ENCODE results near the gene PROC.

Gene PROC

DNA sequence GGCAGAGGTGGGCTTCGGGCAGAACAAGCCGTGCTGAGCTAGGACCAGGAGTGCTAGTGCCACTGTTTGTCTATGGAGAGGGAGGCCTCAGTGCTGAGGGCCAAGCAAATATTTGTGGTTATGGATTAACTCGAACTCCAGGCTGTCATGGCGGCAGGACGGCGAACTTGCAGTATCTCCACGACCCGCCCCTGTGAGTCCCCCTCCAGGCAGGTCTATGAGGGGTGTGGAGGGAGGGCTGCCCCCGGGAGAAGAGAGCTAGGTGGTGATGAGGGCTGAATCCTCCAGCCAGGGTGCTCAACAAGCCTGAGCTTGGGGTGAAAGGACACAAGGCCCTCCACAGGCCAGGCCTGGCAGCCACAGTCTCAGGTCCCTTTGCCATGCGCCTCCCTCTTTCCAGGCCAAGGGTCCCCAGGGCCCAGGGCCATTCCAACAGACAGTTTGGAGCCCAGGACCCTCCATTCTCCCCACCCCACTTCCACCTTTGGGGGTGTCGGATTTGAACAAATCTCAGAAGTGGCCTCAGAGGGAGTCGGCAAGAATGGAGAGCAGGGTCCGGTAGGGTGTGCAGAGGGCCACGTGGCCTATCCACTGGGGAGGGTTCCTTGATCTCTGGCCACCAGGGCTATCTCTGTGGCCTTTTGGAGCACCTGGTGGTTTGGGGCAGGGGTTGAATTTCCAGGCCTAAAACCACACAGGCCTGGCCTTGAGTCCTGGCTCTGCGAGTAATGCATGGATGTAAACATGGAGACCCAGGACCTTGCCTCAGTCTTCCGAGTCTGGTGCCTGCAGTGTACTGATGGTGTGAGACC is at the start of gene PROC:
Gene PROC (plus strand): TSS at position 128 of the 812 bp plus-strand sequence. CDS start 1,516 bp downstream, outside the sequence.
- no peak for DNase-seq (ENCODE audit: low spot score)

DNA sequence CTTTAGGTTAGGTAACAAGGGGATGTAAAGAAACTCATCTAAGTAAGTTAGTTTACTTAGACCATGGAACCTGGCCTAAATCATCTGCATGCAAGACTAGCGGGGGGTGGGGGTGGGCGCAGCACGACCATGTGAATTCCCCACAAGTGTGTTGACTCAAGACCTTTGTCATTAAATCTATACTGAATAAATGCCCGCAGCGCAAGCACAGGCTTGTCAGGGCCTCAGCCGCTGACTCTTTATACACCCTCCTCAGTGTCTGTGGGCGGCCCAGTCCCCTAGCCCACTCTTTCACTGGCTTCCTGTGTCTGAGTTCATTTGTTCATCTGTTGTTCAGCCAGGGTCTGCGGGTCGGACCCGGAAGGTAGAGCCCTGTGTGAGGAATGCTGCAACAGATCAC is 48.2 kb upstream of the PROC start:
- no peak for DNase-seq (ENCODE audit: low spot score)

DNA sequence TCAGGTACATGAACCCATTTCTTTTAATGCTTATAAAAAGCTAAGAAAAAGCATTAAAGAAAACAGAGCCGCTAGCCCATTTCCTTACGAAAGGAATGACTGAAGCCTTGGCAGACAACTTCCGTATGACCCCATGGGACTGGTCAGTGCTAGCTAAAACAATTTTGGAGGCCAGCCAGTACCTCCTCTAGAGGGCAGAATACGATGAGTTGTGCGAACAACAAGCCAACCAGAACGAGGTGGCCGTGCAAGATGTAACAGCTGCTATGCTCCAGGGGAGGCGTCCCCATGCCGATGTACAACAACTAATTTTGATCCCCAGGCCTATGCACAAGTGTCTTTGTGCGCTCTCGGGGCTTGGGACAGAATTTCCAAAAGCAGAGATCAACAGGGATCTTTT is 47.2 kb upstream of the PROC start:
- DNase-seq (ENCODE audit: low spot score) = no peak

DNA sequence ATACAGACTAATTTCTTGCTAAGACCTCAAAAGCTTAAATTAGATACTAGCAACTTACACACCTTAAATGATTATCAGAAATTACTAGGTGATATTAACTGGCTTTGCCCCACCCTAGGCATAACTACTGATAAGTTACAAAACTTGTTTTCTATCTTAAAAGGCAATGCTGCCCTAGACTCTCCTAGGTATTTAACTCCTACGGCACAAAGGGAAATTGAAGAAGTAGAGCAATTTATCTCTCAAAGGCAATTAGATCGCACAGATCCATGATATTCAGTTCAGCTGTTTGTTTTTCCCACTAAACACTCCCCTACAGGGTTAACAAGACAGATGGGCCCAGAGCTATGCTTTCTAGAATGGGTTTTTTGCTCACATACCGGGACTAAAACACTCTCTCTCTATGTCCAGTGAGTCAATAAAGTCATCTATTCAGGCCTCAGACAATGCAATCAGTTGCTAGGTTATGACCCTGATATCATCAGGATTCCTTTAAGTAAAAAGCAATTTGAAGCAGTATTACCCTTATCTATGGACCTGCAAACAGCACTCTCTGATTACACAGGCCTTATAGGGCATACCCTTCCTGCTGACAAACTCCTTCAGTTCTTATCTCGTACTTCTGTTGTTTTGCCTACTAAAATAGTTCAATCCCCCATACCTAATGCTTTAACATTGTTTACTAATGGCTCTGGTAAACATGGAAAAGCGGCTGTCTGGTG is 44.7 kb upstream of the PROC start:
- no peak for DNase-seq (ENCODE audit: low spot score)

DNA sequence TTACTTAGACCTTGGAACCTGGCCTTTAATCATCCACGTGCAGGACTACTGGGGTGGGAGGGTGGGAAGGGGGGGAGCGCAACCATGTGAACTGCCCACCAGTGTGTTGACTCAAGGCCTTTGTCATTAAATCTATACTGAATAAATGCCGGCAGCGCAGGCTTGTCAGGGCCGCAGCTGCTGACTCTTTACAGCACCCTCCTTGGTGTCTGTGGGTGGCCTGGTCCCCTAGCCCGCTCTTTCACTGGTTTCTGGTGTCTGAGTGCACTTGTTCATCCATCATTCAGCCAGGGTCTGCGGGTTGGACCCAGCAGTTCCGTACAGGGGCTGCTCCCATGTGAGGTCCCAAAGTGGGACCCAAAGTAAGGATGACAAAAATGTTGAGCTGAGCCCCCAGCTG is 42.0 kb upstream of the PROC start:
- DNase-seq (ENCODE audit: low spot score) = no peak

DNA sequence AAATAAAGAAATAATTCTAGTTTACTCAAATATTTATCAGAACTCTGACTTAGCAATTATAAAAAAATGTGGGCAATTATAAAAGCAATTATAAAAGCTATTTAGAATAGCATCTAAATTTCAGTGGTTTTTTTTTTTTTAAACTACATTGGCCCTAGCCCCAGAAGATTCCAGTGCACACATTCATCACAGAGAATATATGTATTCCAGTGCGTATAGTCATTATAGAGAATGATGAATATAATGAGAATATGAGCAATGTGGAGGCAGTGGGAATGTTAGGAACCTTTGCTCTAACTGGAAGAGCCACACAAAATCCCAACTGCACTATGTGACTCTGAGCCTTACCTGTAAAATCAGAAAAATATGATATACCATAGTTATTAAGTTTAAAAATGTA is 41.0 kb upstream of the PROC start:
- no peak for DNase-seq (ENCODE audit: low spot score)

DNA sequence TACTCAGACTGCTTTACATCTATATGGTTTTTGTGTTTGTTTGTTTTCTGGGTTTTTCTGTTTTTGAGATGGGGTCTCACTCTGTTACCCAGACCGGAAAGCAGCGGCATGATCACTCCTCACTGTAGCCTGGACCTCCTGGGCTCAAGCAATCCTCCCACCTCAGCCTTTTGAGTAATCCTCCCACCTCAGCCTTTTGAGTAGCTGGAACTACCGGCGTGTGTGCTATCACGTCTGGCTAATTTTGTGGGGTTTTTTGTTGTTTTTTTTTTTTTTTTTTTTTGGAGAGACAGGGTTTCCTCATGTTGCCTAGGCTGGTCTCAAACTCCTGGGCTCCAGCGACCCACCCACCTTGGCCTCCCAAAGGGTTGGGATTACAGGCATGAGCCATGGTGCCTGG is 39.5 kb upstream of the PROC start:
- DNase-seq (ENCODE audit: low spot score) = no peak

DNA sequence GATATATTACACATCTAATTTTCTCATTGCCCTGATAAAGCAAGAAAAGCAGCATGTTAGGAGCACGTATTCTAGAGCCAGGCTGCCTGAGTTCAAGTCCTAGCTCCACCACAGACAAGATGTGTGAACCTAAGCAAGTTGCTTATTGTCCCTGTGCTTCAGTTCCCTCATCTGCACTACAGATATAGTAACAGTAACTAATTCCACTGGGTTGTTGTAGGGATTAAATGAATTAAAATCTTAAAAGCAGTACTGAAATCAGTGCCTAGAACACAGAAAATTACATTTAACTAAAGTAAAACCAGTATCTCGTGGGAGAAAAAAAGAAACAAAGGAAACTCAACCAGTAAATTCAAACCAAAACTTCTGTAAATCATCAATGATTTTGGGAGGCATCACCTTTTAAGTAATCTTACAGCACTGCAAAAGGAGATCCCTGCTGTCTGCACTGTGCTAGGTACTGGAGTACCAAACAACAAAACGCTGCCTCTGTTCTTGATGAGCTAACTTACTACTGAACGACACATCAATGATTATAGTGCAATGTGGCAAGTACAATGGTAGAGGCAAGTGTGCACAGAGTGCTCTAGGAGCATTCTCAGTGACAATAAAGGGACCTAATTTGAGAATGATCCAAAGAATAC is 38.4 kb upstream of the PROC start:
- no peak for DNase-seq (ENCODE audit: low spot score)

DNA sequence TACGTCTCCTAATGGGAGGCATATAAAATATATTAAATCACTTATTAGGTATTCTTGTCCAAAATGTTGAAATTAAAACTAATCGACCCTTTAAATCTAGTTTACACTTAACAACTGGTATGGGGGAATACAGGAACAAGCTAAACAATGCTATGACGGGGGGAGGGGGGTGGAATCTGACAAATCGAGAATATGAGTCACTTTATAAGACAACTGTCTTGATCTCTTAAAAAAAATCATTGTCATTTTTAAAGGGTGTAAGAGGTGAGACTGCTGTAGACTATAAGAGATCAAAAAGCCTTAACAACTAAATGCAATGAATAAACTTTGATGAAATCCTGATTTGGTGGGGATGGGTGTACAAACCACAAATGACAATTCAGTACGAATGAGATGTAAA is 36.5 kb upstream of the PROC start:
- DNase-seq (ENCODE audit: low spot score) = no peak

DNA sequence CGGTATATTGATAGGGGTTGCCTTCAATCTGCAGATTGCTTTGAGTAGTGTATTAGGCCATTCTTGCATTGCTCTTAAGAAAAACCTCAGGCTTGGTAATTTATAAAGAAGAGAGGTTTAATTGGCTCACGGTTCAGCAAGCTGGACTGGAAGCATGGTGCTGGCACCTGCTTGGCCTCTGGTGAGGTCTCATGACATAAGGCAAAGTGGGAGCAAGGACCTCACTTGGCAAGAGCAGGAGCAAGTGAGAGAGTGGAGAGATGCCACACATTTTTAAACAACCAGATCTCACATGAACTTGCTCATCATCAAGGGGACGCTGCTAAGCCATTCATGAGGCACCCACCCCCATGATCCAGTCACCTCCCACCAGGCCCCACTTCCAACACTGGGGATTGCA is 35.4 kb upstream of the PROC start:
- DNase-seq (ENCODE audit: low spot score) = no peak

DNA sequence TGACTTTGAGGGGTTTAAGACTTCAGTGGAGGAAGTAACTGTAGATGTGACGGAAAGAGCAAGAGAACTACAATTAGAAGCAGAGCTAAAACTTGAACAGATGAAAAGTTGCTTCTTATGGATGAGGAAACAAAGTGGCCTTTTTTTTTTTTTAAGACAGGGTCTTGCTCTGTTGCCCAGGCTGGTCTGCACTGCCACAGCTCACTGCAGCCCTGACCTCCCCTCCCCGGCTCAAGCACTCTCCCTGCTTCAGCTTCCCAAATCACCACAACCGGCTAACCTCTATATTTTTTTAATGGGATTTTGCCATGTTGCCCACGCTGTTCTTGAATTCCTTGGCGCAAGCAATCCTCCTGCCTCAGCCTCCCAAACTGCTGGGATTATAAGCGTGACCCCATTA is 33.7 kb upstream of the PROC start:
- no peak for DNase-seq (ENCODE audit: low spot score)

DNA sequence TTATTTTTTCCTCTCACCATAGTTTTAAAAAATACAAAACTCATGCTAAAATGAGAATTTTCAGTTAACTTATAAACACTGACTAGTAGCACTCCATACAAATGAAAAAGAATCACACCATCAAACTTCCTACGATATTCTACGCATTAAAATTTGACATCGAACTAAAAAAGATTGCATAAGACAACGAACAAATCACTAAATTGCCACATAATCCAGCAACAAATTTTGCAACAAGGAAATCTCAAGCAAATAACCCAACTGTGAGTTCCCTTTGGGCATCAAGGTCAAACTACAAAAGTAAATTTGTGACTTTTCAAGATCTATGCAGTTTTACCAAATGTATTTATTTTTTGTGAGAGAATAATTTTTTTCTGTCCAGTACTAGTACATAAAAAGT is 32.0 kb upstream of the PROC start:
- no peak for DNase-seq (ENCODE audit: low spot score)

DNA sequence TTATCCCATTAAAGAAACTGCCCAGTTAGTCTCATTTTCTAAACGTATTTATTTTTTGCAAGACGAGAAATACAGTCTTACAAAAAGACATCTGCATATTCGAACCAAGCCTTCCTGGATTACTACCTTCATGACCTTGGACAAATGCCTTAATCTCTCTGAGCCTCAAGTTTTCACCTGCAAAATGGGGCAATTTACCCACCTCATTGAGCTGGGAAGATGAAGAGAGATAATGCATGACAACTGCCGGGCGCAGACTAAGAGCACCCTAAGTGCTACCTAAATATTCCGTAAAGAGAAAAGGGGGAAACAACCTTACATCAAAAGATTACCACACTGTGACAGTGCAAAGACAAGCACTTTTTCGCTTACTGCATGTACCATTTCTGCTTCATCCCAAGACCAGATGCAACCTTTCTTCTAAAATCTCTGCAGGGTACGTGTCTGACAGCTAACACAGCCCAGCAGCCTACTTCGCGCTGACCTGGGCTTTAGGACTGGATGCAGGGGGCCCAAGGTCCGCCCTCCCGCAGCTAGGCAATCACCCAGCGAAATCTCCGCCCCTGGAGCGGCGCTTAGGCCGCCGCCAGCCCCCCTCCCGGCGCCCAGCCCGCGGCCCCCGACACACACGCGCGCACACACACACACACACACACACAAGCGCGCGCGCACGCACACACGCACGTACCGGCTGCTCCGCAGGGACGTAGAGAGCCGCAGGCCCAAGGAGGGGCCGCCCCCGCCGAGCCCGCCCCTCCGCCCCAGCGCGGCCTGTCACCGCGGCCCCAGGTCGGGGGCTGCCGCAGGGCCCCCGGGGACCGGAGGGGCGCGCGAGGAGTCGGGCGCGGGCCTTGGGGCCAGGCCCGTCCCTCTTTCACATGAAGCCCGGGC is 31.2 kb upstream of the PROC start:
- peak; percentile 84 for DNase-seq (ENCODE audit: low spot score)

DNA sequence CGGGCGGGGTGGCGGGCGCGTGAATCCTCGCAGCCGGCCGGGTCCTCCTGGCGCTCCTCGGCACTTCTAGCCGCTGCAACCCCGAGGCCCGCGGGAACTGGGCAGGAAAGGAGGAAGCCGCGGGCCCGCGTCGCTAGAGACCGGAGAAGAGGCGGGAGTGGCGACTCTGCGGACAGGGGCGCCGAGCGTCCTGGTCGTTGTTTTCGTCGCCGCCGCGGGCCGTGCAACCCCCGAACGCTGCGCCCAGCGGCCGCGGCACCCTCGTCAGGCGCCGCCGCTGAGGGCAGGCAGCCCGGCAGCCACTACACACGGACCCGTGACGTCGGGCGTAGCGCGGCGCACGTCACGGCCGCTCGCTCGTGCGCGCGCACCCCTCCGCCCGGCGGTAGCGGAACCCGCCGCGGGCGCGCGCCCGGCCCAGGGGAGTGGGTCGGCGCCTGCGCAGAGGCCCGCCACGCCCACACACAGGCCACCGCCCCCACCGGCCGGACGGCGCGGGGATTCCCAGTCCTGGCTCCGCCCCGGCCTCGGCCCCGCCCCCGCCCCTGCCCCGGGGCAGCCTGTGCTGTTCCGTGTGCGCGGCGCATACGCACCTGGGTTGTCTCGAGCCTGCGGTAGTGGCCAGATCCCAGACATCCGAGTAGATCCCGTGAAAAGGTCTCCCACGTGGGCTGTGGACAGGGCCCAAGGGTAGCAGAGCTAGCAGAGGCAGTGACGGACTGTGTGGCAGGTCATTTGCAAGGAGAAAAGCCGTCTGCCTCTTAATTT is 30.4 kb upstream of the PROC start, which contains the start of gene MAP3K2:
Gene MAP3K2 (minus strand): TSS at position 321 of the 768 bp plus-strand sequence. CDS start 44,846 bp downstream, outside the sequence.
- DNase-seq (ENCODE audit: low spot score) = peak; percentile 99

DNA sequence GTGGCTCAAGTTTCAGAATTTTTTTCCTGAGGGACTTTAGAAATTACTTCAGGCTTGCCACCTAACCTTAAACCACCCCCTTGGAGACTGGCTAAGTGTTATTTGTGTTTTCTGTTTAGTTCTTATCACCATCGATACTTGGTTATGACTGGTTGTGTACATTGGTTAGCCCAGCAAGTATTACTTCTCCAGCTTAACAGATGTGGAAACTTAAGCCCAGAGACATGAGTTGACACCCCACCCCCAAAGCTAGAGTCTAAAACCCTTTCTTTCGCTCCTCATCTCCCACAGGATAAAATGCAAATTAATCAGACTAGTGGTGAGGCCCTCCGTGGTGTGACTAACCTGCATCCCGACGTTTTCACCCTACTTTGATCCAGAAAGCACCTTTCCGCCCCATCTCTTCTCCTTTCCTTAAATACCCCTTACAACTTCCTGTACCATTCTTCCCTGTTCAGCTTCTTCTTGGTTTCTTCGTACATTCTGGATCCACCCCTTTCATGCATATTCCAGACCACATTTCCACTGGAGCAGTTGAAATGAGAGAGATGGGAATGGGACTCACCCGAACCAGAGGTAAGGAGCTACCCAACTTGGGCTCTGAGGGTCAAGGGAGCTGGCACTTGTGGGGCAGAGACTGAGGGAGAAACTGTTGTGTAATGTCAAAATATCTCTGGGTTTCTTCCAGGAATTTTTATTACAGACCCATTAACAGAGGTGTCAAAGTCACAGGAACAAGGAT is 29.6 kb upstream of the PROC start:
- no peak for DNase-seq (ENCODE audit: low spot score)

DNA sequence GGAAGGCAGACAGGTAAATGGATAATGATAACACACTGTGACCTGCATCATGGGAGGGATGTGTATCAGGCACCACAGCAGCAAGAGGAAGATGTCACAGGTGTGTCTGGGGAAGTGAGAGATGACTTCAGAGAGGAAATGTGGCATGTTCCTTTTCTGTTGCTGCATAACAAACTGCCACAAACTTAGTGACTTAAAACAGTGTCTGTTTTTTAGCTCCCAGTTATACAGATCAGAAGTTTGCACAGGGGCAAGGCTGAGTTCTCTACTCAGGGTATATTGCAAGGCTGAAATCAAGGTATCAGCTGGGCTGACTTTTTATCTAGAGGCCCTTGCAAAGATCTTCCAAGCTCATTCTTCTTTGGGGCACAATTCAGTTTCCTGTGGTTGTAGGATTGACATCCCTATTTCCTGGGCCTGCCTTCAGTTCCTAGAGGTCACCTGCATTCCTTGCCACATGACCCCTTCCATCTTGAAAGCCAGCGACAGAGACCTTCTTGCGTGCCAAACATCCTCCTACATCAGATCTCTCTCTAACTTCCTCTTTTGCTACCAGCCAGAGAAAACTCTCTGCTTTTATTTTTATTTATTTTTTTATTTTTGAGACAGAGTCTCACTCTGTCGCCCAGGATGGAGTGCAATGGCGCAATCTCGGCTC is 28.3 kb upstream of the PROC start:
- DNase-seq (ENCODE audit: low spot score) = no peak

DNA sequence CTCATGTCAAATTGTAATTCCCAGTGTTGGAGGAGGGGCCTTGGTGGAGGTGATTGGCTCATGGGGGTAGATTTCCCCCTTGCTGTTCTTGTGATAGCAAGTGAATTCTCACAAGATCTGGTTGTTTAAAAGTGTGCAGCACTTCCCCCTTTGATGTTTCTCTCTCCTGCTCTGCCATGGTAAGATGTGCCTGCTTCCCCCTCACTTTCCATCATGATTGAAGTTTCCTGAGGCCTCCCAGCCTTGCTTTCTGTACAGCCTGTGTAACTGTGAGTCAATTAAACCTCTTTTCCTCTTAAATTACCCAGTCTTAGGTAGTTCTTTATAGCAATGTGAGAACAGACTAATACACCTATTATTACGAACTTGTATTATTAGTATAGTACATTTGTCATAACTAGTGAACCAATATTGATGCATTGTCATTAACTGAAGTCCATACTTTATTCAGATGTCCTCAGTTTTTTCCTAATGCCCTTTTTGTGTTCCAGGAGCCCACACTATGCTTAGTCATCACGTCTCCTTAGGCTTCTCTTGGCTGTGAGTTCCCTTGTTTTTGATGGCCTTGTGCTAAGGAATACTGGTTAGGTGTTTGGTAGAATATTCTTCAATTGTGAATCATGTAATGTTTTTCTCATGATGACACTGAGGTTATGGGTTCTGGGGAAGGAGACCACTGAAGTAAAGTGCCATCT is 25.9 kb upstream of the PROC start:
- no peak for DNase-seq (ENCODE audit: low spot score)

DNA sequence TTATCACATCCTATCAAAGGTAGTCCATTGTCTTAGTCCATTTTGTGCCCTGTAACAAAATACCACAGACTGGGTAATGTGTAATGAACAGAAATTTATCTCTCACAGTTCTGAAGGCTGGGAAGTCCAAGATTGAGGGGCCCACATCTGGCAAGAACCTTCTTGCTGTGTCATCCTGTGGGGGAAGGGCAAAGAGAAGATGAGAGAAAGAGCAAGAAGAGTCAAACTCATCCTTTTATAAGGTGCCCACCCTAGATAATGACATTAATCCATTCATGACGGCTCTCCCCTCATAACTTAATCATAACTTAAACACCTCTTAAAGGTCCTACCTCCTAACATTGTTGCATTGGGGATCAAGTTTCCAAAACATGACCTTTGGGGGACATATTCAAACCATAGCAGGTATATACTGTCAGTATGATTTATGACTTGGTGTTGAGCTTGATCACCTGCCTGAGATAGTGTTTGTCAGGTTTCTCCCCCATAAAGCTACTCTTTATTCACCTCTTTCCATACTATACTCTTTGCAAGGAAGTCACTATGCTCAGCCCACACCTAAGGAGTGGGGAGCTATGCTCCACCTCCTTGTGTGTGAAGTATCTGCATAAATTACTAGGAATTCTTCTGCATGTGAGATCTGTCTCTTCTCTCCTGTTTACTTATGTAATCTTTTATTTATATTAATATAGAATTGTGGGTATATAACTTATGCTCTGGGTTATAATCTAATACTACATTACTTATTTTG is 25.2 kb upstream of the PROC start:
- no peak for DNase-seq (ENCODE audit: low spot score)

DNA sequence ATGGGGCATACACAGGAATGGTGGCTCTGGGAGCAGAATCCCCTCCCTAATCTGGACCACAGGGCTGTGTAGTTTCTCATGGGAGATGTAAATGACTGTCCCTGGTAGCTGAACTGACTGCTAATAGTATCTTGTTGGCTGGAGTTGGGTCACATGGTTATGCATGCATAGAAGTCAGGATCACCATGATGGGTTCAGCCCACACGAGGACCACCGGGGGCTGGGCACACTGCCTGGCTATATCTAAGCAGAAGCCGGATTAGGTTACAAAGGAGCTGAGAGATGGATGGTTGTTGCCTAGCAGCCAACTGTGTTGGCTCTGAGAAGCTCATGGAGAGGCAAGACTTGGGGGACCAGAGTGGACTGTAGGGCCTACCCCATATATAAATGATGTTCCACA is 23.7 kb upstream of the PROC start:
- DNase-seq (ENCODE audit: low spot score) = no peak

All from iPS-NIHi11 (cell line).